Raji (cell line): ENCODE results near the gene IL21R.

Experiments used
- POLR2A ChIP-seq: IDR thresholded peaks from 2 replicates; pipeline ENCODE4 v1.6.1; 2011; ENCODE audit warnings: low read depth, low read length, control low read depth; ENCODE audit not compliant: insufficient read depth

The IL21R gene

DNA sequence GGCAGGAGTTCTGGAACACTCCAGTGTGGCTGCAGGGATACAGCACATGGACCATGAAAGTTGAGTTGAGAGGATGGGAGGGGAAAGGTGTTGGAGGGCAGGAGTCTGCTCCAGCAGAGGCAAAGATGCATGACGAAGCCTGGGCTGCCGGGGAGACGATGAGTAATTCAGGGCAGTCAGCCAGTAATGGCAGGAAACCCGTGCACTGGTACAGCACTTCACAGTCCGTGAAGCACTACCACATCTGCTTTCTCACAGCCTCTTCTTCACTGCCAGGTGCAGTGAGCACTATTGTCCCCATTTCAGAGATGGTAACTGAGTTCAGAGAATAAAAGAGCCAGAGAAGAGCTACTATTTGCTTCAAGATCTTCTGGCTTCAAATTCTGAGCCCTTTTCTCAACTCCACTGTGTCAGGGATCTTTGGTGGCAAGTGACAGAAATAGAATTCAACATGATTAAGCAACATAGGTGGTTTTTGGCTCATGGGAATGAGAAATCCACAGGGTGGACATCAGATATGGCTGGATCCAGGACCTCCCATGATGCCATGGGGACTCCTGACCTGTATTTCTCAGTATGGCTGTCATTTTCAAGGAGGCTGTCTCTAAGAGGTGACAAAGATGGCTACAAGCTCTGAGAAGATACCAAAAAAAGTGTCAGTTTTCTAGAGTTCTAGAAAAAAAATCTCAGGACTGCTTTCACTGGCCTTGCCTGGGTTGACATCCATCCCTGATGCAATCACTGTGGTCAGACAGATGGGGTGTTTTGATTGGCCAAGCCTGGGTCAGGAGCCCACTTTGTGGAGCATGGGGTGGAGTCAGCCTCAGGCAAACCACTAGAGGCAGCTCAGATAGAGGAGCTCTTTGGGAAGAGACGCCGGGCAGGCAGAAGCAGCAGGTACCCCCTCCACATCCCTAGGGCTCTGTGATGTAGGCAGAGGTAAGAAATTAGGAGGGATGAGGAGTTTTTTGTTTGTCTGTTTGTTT, 24.7 kb downstream of the IL21R start:
- peak; percentile 91 for TF ChIP-seq POLR2A

- no peak for TF ChIP-seq POLR2A
These were observed 25.6 kb downstream of the IL21R start for GRCh38 chr16:27427538-27427937.

DNA sequence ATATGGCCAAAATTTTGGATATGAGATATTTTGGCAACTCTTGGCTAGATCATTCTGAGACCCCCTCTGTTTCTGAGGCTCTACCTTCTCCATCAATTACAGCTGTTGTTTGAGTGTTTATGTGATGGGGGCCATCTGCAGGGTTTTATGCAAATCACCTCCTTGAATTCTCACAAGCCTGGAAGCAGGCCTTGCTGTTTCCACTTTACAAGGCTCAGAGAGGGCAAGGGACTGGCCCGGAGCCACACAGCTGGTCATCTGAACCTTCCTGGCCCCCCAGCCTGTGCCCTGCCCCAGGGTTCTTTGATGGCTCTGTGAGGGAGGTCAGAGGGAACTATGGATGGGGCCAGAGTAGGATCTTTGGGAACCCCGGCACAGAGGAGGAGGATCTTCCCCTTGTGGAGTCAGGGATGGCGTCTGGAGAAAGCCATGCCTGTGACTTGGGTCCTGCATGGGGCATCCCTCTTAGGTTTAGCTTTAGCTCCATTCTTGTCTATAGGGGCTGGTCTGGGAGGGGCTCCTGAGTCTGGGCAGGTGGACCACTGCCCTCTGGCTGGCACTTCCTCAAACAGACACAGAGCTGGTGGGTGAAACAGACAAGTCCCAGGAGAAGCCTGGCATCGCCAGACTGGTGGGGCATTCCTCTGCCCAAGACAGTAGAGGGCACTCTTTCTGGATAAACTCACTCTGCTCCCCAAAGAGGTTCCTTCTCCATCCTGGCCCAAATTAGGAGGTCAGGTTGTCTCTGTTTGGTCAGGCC, 26.2 kb downstream of the IL21R start:
- TF ChIP-seq POLR2A: no peak

- TF ChIP-seq POLR2A: no peak
These were observed 27.4 kb downstream of the IL21R start for GRCh38 chr16:27429330-27429871.

DNA sequence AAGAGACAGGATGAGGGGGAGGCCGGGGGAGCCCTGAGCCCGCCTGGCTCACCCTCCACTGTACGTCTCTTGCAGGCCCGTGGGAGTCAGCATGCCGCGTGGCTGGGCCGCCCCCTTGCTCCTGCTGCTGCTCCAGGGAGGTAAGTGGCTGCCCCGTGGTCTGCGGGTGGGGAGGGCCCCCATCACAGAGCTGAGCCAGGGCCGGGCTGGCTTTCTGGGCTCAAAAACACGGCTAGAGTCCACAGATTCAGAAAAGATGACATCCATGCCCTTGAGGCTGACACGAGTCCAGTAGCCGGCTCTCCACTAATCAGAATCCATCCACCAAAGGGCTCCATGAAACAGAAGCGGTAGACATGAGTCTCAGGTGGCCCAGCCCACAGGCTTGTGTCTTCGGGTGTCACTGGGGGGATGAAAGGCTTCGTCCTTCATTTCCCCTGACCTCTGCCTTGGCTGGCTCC, 28.0 kb downstream of the IL21R start:
- TF ChIP-seq POLR2A: 0 out of 2 replicates have a peak, but pooled peaks have one; percentile 11

GRCh38 chr16:27430512-27430911, 28.5 kb downstream of the IL21R start:
- 0 out of 2 replicates have a peak, but pooled peaks have one; percentile 5 for TF ChIP-seq POLR2A

DNA sequence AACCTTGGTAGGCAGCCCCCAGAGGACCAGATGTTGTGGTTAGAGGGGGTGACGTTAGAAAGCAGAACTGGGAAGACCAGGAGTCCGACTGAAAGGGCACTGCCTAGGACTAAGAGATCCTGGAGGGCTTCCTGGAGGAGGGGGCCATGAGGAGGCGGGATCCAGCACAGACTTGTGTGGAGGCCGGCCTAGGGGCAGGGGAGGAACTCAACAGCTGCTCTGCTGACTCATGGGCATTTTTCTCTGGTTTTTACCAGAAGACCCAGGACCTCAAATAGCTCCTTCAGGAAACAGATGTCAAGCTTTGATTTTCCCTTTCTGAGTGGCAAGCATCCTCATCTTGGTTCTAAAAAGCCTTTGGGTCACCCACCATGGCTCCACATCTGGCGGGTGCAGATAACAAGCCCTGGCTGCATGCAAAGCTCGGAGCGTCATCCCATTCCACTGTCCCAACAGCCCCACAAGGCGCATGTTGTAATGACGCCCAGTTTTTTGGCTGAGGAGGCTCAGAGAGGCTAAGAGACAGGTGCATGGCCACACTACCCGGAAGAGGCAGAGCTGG, 29.0 kb downstream of the IL21R start:
- TF ChIP-seq POLR2A: no peak

- TF ChIP-seq POLR2A: no peak
These were observed 30.0 kb downstream of the IL21R start for GRCh38 chr16:27431773-27432532.

GRCh38 chr16:27432558-27432957, 30.6 kb downstream of the IL21R start:
- TF ChIP-seq POLR2A: no peak

DNA sequence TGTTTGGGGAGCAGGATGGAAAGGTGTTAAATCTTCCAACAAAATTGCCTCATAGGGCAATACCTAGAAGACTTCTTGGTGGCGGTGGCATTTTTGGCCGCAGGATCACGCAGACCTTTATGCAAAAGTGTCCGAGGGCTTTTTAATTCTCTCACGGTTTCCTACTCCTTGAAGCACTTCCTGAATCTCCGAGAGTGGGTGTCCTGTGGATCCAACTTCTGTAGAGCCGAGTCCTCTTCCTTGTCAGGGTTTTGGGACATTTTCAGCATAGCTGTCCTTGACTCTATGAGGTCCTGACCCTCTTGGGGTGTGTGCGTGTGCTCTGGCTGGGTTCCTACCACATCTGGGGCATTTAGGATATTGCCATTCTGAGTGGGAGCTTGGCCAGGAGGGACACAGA, 31.7 kb downstream of the IL21R start:
- TF ChIP-seq POLR2A: no peak

GRCh38 chr16:27434141-27435051, 32.4 kb downstream of the IL21R start:
- TF ChIP-seq POLR2A: no peak

- TF ChIP-seq POLR2A: no peak
These were observed 34.1 kb downstream of the IL21R start for GRCh38 chr16:27436065-27436464.

DNA sequence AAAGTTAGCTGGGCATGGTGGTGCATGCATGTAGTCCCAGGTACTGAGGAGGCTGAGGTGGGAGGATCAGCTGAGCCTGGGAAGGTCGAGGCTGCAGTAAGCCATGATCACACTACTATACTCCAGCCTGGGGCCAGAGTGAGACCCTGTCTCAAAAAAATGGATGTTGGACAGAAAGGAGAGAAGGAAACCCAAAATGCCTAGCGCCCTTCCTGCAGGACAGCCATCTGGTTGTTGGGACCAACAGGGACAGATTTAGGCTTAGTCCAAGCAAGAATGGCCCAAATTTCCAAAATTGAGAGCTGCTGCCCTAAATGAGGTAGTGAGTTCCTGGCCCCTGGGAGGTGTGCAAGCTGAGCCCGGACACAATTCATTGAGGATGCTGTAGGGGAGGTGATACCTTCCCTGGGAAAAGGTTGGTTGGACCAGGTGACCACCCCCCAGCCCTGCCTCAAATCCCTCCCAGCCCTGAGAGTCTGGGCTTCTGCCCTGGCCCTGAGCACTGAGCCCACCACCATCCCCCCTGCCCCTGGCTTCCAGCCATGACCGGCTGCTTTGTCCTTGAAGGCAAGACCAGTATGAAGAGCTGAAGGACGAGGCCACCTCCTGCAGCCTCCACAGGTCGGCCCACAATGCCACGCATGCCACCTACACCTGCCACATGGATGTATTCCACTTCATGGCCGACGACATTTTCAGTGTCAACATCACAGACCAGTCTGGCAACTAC, 35.1 kb downstream of the IL21R start:
- no peak for TF ChIP-seq POLR2A
